Upper lobe of left lung (tissue), 6 donors: ENCODE data around the gene CACNB2. TPM values are rescaled to one million over a fixed set of nuclear protein-coding genes. Genes with fewer than 3 reads are reported as not detected.

ENCODE experiments used
- ATAC-seq, 2 donors: fragments of 200-7000 bp; cut with Tn5 transposase; one replicate each; pipeline ENCODE4 v1.9.1; 2022; ENCODE audit warnings: mild to moderate bottlenecking in 2 of 2, moderate library complexity in 2 of 2; ENCODE audit not compliant: low FRiP score in 2 of 2
- DNase-seq, 2 donors: peaks; one replicate each; pipeline ENCODE4 v3.0.0-alpha.2; 2019 to 2020
- H3K27ac ChIP-seq, 4 donors: fragments of 200-600 bp; sonication (generic); one replicate each; pipeline ENCODE4 v1.5.1; 2016 to 2019
- H3K27me3 ChIP-seq, 4 donors: fragments of 200-600 bp; sonication (generic); one replicate each; pipeline ENCODE4 v1.5.1; 2017 to 2019
- H3K36me3 ChIP-seq, 4 donors: fragments of 200-600 bp; sonication (generic); one replicate each; pipeline ENCODE4 v1.5.1; 2016 to 2019
- H3K4me1 ChIP-seq, 4 donors: fragments of 200-600 bp; sonication (generic); one replicate each; pipeline ENCODE4 v1.5.1; 2018 to 2019
- H3K4me3 ChIP-seq, 4 donors: fragments of 200-600 bp; sonication (generic); one replicate each; pipeline ENCODE4 v1.5.1; 2017 to 2019; ENCODE audit warnings: mild to moderate bottlenecking in 2 of 4, moderate library complexity in 1 of 4
- H3K9me3 ChIP-seq, 4 donors: fragments of 200-600 bp; sonication (generic); one replicate each; pipeline ENCODE4 v1.5.1; 2018 to 2019
- EP300 ChIP-seq, 4 donors: sonication (generic); formaldehyde crosslinking; IDR thresholded peaks; one replicate each; pipeline ENCODE4 v1.5.1; 2017; ENCODE audit warnings: antibody characterized with exemption in 4 of 4, control low read depth in 2 of 4
- POLR2A ChIP-seq, 4 donors: fragments of 450-650 bp; IDR thresholded peaks; one replicate each; pipeline ENCODE4 v1.5.1; 2016 to 2017; ENCODE audit warnings: antibody characterized with exemption in 4 of 4, mild to moderate bottlenecking in 2 of 4
- POLR2AphosphoS5 ChIP-seq, 2 donors: sonication (generic); formaldehyde crosslinking; IDR thresholded peaks; one replicate each; pipeline ENCODE4 v1.5.1; 2017; ENCODE audit warnings: antibody characterized with exemption in 2 of 2
- WGBS, 2 donors: methylation state at CpG; one replicate each; pipeline ENCODE4 v1.1.5; 2017 to 2018; 5-methylcytosine and 5-hydroxymethylcytosine counted together
- total RNA-seq, 6 donors: library from RNA; depleted of rRNA in 4 of 6; stranded (reverse); fragments of >200 nt in 4 of 6; gene quantifications; one replicate each; pipeline versions ENCODE4 v1.1.0 to v1.2.1, GENCODE V29; 2016 to 2021
- TF ChIP-seq, protein P1 (sequence below), 6 experiments: fragments of 450-650 bp in 4 of 6; fragments of 200-600 bp in 2 of 6; sonication (generic) in 2 of 6; IDR thresholded peaks; one replicate each; pipeline ENCODE4 v1.5.1; 2016 to 2019; ENCODE audit warnings: antibody characterized with exemption in 6 of 6
- donor health status: DM: no; HTN: no; CAD: no; lungs with moderate emphysema.
- donor health status: DM: no; HTN: yes; CAD: no; lungs with severe emphysema.

The CACNB2 gene
- total RNA-seq, 6 donors from 2014 or later: 1.4 to 6.3 (median 2.9) TPM

DNA sequence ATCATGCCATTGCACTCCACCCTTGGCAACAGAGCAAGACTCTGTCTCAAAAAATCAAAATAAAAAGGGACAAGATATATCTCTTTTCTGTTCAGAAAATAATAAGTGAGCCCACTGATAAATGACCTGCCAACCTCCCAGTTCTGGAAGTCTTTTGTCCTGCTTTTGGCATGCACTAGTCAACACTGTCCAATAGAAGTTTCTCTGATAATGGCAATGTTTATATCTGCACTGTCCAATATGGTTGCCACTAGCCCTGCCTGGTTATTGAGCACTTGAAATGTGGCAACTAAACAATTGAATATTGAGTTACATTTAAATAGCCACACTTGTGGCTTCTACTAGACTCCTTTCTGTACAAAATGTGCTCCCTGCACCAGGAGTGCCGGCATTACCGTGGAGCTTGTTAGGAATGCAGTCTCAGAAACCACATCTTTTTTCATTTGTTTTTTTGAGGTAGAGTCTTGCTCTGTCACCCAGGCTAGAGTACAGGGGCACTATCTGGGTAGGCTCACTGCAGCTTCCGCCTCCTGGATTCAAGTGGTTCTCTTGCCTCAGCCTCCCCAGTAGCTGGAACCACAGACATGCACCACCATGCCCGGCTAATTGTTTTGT lies 229.7 kb downstream of the CACNB2 start:
- no peak overlapping the region for H3K27ac ChIP-seq

DNA sequence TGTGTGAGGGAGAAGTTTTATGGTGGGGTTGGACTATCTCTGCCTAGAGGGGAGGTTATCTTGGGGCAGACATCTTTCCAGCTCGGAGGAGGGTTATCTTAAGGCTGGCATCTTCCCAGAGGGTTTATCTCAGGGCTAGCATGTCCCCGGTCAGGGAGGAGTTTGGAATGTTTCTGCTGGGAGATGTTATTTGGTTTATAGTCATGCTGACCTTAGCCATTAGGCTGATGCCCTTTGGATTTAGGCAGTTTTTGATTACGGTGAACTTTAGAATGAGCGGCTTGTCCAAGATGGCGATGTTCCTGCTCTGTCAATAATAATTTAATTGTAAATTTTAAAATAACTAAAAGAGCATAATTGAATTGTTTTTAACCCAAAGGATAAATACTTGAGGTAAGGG lies 236.4 kb downstream of the CACNB2 start:
- Histone ChIP-seq H3K4me1 (no peaks in the 10 kb centered on the region), H3K9me3 (no peaks in the 10 kb centered on the region), H3K36me3 (no peaks in the 10 kb centered on the region), H3K4me3 (no peak overlapping the region), H3K27me3 (no peaks in the 10 kb centered on the region), H3K27ac (no peak overlapping the region)
- no peak for TF ChIP-seq POLR2AphosphoS5 (IDR thresholded peaks at IDR 0.05)
- TF ChIP-seq EP300 (IDR thresholded peaks at IDR 0.05): no peak
- TF ChIP-seq POLR2A (IDR thresholded peaks at IDR 0.05): no peak
- TF ChIP-seq, protein P1, sequence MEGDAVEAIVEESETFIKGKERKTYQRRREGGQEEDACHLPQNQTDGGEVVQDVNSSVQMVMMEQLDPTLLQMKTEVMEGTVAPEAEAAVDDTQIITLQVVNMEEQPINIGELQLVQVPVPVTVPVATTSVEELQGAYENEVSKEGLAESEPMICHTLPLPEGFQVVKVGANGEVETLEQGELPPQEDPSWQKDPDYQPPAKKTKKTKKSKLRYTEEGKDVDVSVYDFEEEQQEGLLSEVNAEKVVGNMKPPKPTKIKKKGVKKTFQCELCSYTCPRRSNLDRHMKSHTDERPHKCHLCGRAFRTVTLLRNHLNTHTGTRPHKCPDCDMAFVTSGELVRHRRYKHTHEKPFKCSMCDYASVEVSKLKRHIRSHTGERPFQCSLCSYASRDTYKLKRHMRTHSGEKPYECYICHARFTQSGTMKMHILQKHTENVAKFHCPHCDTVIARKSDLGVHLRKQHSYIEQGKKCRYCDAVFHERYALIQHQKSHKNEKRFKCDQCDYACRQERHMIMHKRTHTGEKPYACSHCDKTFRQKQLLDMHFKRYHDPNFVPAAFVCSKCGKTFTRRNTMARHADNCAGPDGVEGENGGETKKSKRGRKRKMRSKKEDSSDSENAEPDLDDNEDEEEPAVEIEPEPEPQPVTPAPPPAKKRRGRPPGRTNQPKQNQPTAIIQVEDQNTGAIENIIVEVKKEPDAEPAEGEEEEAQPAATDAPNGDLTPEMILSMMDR (IDR thresholded peaks at IDR 0.05): no peak
- DNase-seq: no peak
- no peak for ATAC-seq
- WGBS, 2 donors: 69 to 75% methylated on average over 5 of the region's 5 CpGs

More for the DNA sequence above, 229.7 kb downstream of the CACNB2 start:
- Histone ChIP-seq H3K9me3 (no peaks in the 10 kb centered on the region), H3K4me3 (no peak overlapping the region), H3K4me1 (no peaks in the 10 kb centered on the region), H3K27me3 (no peaks in the 10 kb centered on the region), H3K36me3 (no peaks in the 10 kb centered on the region)
- ATAC-seq: no peak
- no peak for DNase-seq
- WGBS, 2 donors: 94 to 100% methylated on average over 4 of the region's 4 CpGs
- TF ChIP-seq, protein P1 (IDR thresholded peaks at IDR 0.05): no peak
- TF ChIP-seq EP300 (IDR thresholded peaks at IDR 0.05) (no peak), POLR2AphosphoS5 (IDR thresholded peaks at IDR 0.05) (no peak), POLR2A (IDR thresholded peaks at IDR 0.05) (no peak)

DNA sequence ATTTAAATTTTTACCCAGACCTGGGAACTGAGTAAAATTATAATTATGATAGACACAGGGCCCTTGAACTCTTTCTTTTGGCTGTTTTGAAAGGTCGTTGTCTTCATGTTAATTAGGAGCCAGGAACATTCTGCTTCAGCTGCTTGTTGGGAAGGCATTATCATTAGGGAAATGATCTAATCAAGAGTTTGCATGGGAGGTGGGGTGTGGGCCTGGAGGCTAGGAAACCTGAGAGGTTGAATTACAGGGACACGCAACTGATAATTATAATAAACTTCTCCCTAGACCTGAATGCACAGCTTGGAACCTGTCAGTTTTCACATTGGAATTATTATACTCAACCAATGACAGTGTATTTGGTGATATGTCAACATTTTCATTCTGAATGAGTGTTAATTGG lies 237.7 kb downstream of the CACNB2 start:
- TF ChIP-seq, protein P1 (IDR thresholded peaks at IDR 0.05): no peak
- no peak for TF ChIP-seq EP300 (IDR thresholded peaks at IDR 0.05)
- TF ChIP-seq POLR2AphosphoS5 (IDR thresholded peaks at IDR 0.05): no peak
- no peak for TF ChIP-seq POLR2A (IDR thresholded peaks at IDR 0.05)
- no peaks in the 10 kb centered on the region for H3K9me3 ChIP-seq
- WGBS, 2 donors: 75 to 77% methylated on average over 2 of the region's 2 CpGs

DNA sequence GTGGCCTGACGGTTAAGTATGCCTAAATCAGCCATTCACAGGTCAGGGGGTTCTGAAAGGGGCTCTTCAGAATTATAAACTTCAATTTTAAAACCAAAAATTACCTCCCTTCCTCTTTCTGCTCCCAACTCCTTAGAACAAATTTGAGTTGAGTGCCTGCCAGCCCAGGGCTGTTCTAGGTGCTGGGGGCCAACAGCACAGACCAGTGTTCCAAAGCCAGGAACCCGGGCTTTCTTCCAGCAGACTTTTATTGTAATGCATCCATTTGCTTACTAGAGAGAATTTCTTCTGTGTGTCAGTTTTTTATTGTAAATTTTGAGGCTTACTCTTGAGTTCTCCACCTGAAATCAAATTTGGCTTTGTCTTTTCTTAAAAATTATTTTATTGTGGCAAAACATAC lies 238.5 kb downstream of the CACNB2 start:
- Histone ChIP-seq H3K4me1 (no peaks in the 10 kb centered on the region), H3K36me3 (no peaks in the 10 kb centered on the region), H3K4me3 (no peak overlapping the region), H3K27ac (no peak overlapping the region), H3K27me3 (no peaks in the 10 kb centered on the region), H3K9me3 (no peaks in the 10 kb centered on the region)
- ATAC-seq (no peak), DNase-seq (no peak)
- 82 to 86% methylated on average over 2 of the region's 2 CpGs for WGBS, 2 donors
- TF ChIP-seq EP300 (IDR thresholded peaks at IDR 0.05): no peak
- TF ChIP-seq, protein P1 (IDR thresholded peaks at IDR 0.05): no peak
- no peak for TF ChIP-seq POLR2A (IDR thresholded peaks at IDR 0.05)
- TF ChIP-seq POLR2AphosphoS5 (IDR thresholded peaks at IDR 0.05): no peak

More for the DNA sequence above, 237.7 kb downstream of the CACNB2 start:
- no peaks in the 10 kb centered on the region for H3K36me3 ChIP-seq
- no peak for DNase-seq
- no peak overlapping the region for H3K27ac ChIP-seq
- ATAC-seq: no peak
- no peaks in the 10 kb centered on the region for H3K27me3 ChIP-seq
- no peak overlapping the region for H3K4me3 ChIP-seq
- no peaks in the 10 kb centered on the region for H3K4me1 ChIP-seq

DNA sequence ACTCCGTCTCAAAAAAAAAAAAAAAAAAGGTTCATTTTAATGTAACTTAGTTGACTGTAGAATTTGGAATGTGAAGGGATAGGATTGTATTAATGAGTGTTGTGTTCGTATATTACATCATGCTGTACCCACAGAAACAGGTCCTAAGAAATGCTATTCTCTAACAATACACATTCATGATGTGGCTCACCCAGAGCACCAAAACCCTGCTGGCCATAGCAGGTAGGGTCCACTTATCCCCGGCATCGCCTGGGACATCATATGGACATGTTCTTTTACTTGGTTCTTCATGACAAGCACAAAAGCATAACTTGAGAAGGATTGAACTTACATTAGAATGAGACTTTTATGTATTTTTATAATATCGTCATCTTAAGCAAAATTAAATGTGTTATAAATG lies 241.5 kb downstream of the CACNB2 start:
- H3K9me3 ChIP-seq: no peaks in the 10 kb centered on the region
- 89 to 93% methylated on average over 5 of the region's 5 CpGs for WGBS, 2 donors
- no peaks in the 10 kb centered on the region for H3K27me3 ChIP-seq
- ATAC-seq: no peak
- H3K4me3 ChIP-seq: no peak overlapping the region
- H3K4me1 ChIP-seq: no peaks in the 10 kb centered on the region
- TF ChIP-seq EP300 (IDR thresholded peaks at IDR 0.05) (no peak), POLR2AphosphoS5 (IDR thresholded peaks at IDR 0.05) (no peak), POLR2A (IDR thresholded peaks at IDR 0.05) (no peak)
- TF ChIP-seq, protein P1 (IDR thresholded peaks at IDR 0.05): no peak
- no peak overlapping the region for H3K27ac ChIP-seq
- no peaks in the 10 kb centered on the region for H3K36me3 ChIP-seq
- no peak for DNase-seq
